IMR-90 (cell line): ENCODE results near the gene ARHGAP10. TPM values are rescaled to one million over a fixed set of nuclear protein-coding genes. Genes with fewer than 3 reads are reported as not detected.

Source experiments
- ATAC-seq: fragments of 200-7000 bp; cut with Tn5 transposase; 2 replicates; pipeline ENCODE4 v1.9.1; 2020; ENCODE audit warnings: low read depth, mild to moderate bottlenecking, moderate library complexity
- BruUV-seq: library from RNA; stranded (reverse); fragments of 400-500 nt; replicated peaks from 2 replicates; lab custom pipeline; 2021; lab: Mats Ljungman, UMichigan
- CTCF ChIA-PET: fragments of 300-600 bp; formaldehyde crosslinking; extraction: SDS; loops from one replicate; lab custom pipeline; 2021; ENCODE audit warnings: antibody characterized with exemption; lab: Yijun Ruan, JAX
- POLR2A ChIA-PET: fragments of 300-600 bp; sonication (Branson Sonifier 250); formaldehyde crosslinking; loops from one replicate; lab custom pipeline; 2022; ENCODE audit warnings: antibody characterized with exemption; ENCODE audit not compliant: unreplicated experiment; lab: Charles Lee
- DNase-seq: peaks from one replicate; pipeline ENCODE4 v3.0.0; 2013
- H2AFZ ChIP-seq: replicated peaks from 2 replicates; pipeline ENCODE3; 2013; ENCODE audit warnings: low read length, mild to moderate bottlenecking; ENCODE audit not compliant: poor library complexity
- H2AK5ac ChIP-seq: 2 replicates; pipeline ENCODE4 v1.6.1; 2013; ENCODE audit warnings: low read depth, low read length, inconsistent platforms
- H2AK9ac ChIP-seq: replicated peaks from 2 replicates; pipeline ENCODE3; 2013; ENCODE audit warnings: mild to moderate bottlenecking, low read depth, low read length, moderate library complexity; ENCODE audit not compliant: poor library complexity
- H2BK120ac ChIP-seq: 2 replicates; pipeline ENCODE4 v1.6.1; 2013; ENCODE audit warnings: low read depth, low read length, inconsistent platforms
- H2BK15ac ChIP-seq: 3 replicates; pipeline ENCODE4 v1.6.1; 2013; ENCODE audit warnings: low read depth, low read length, inconsistent platforms
- H2BK20ac ChIP-seq: 2 replicates; pipeline ENCODE4 v1.6.1; 2013; ENCODE audit warnings: low read depth, mild to moderate bottlenecking, inconsistent platforms, low read length, moderate library complexity
- H2BK5ac ChIP-seq: 2 replicates; pipeline ENCODE4 v1.6.1; 2013; ENCODE audit warnings: mild to moderate bottlenecking, low read depth, low read length, inconsistent platforms; ENCODE audit not compliant: poor library complexity, severe bottlenecking
- H3K14ac ChIP-seq: replicated peaks from 2 replicates; pipeline ENCODE4 v1.6.1; 2013; ENCODE audit warnings: low read depth, low read length, inconsistent platforms
- H3K18ac ChIP-seq: 2 replicates; pipeline ENCODE4 v1.6.1; 2013; ENCODE audit warnings: low read depth, low read length, control low read depth
- H3K23ac ChIP-seq: 2 replicates; pipeline ENCODE4 v1.6.1; 2013; ENCODE audit warnings: low read depth, low read length, inconsistent platforms
- H3K27ac ChIP-seq: 2 replicates; pipeline ENCODE4 v1.5.1; 2013; ENCODE audit warnings: mild to moderate bottlenecking, control low read depth, low read length; ENCODE audit not compliant: insufficient read depth
- H3K27me3 ChIP-seq: 2 replicates; pipeline ENCODE4 v1.6.1; 2013; ENCODE audit warnings: low read length; ENCODE audit not compliant: control insufficient read depth, insufficient read depth
- H3K36me3 ChIP-seq: 2 replicates; pipeline ENCODE4 v1.6.1; 2013; ENCODE audit warnings: low read length, mixed read lengths; ENCODE audit not compliant: control insufficient read depth, insufficient read depth
- H3K4ac ChIP-seq: 2 replicates; pipeline ENCODE4 v1.6.1; 2013; ENCODE audit warnings: low read depth, low read length, inconsistent platforms
- H3K4me1 ChIP-seq: 2 replicates; pipeline ENCODE4 v1.6.1; 2013; ENCODE audit warnings: low read length, mixed read lengths; ENCODE audit not compliant: control insufficient read depth, insufficient read depth
- H3K4me2 ChIP-seq: 2 replicates; pipeline ENCODE4 v1.6.1; 2013; ENCODE audit warnings: low read depth, mild to moderate bottlenecking, control low read depth, low read length, moderate library complexity
- H3K4me3 ChIP-seq: 2 replicates; pipeline ENCODE4 v1.5.1; 2013; ENCODE audit warnings: low read depth, mild to moderate bottlenecking, control low read depth, low read length, moderate library complexity; ENCODE audit not compliant: insufficient read depth
- H3K56ac ChIP-seq: 2 replicates; pipeline ENCODE4 v1.6.1; 2013; ENCODE audit warnings: low read length, inconsistent platforms; ENCODE audit not compliant: insufficient read depth; ENCODE audit errors: extremely low read depth
- H3K79me1 ChIP-seq, 2 experiments: 2 replicates each; pipeline ENCODE4 v1.6.1; 2013; ENCODE audit warnings: low read length in 2 of 2, inconsistent platforms in 1 of 2, low read depth in 1 of 2
- H3K9ac ChIP-seq: 2 replicates; pipeline ENCODE4 v1.6.1; 2013; ENCODE audit warnings: low read depth, low read length, control low read depth
- H3K9me1 ChIP-seq: 2 replicates; pipeline ENCODE4 v1.6.1; 2013; ENCODE audit warnings: low read length, inconsistent platforms; ENCODE audit not compliant: insufficient read depth
- H3K9me3 ChIP-seq: 2 replicates; pipeline ENCODE4 v1.6.1; 2013; ENCODE audit warnings: low read length; ENCODE audit not compliant: control insufficient read depth, insufficient read depth
- H4K20me1 ChIP-seq: 2 replicates; pipeline ENCODE4 v1.6.1; 2013; ENCODE audit warnings: low read length, inconsistent platforms; ENCODE audit not compliant: insufficient read depth
- H4K5ac ChIP-seq: 2 replicates; pipeline ENCODE4 v1.6.1; 2013; ENCODE audit warnings: mild to moderate bottlenecking, low read depth, low read length, control low read depth
- H4K8ac ChIP-seq, 2 experiments: 2 replicates each; pipeline ENCODE4 v1.6.1; 2013; ENCODE audit warnings: low read depth in 2 of 2, low read length in 2 of 2, control low read depth in 1 of 2, inconsistent platforms in 1 of 2
- H4K91ac ChIP-seq: 2 replicates; pipeline ENCODE4 v1.6.1; 2013; ENCODE audit warnings: low read depth, low read length, inconsistent platforms; ENCODE audit not compliant: insufficient read depth
- BHLHE40 ChIP-seq: fragments of 150-350 bp; IDR thresholded peaks from 2 replicates; pipeline ENCODE4 v1.6.1; 2016; ENCODE audit warnings: mild to moderate bottlenecking, low read depth, low read length
- CEBPB ChIP-seq: IDR thresholded peaks from 2 replicates; pipeline ENCODE4 v1.6.1; 2012; ENCODE audit warnings: low read depth, low read length, improper control_type of control experiment
- CHD1 ChIP-seq: IDR thresholded peaks from 2 replicates; pipeline ENCODE4 v1.6.1; 2012; ENCODE audit warnings: low read depth, low read length, improper control_type of control experiment
- CTCF ChIP-seq: conservative IDR thresholded peaks from 2 replicates; pipeline ENCODE4 v1.5.1; 2012; ENCODE audit warnings: mild to moderate bottlenecking, low read depth, low read length, improper control_type of control experiment
- ELK1 ChIP-seq: fragments of 150-350 bp; IDR thresholded peaks from 2 replicates; pipeline ENCODE4 v1.6.1; 2016; ENCODE audit warnings: low read depth, mild to moderate bottlenecking, low read length, moderate library complexity, borderline replicate concordance
- FOS ChIP-seq: fragments of 150-350 bp; IDR thresholded peaks from 2 replicates; pipeline ENCODE4 v1.6.1; 2016; ENCODE audit warnings: low read depth, low read length
- MAFK ChIP-seq: IDR thresholded peaks from 2 replicates; pipeline ENCODE4 v1.6.1; 2012; ENCODE audit warnings: low read depth, low read length, improper control_type of control experiment
- MAZ ChIP-seq: IDR thresholded peaks from 2 replicates; pipeline ENCODE4 v1.6.1; 2012; ENCODE audit warnings: low read depth, mild to moderate bottlenecking, low read length, improper control_type of control experiment, moderate library complexity, borderline replicate concordance
- MXI1 ChIP-seq: IDR thresholded peaks from 2 replicates; pipeline ENCODE4 v1.6.1; 2012; ENCODE audit warnings: low read depth, mild to moderate bottlenecking, low read length, moderate library complexity, borderline replicate concordance
- NFE2L2 ChIP-seq: fragments of 150-350 bp; IDR thresholded peaks from 2 replicates; pipeline ENCODE4 v1.6.1; 2016; ENCODE audit warnings: low read depth, mild to moderate bottlenecking, low read length
- POLR2A ChIP-seq: IDR thresholded peaks from 2 replicates; pipeline ENCODE4 v1.6.1; 2012; ENCODE audit warnings: mild to moderate bottlenecking, low read depth, low read length
- RAD21 ChIP-seq: IDR thresholded peaks from 2 replicates; pipeline ENCODE4 v1.6.1; 2012; ENCODE audit warnings: low read length, improper control_type of control experiment
- RFX5 ChIP-seq: IDR thresholded peaks from 2 replicates; pipeline ENCODE4 v1.8.0; 2012; ENCODE audit warnings: low read depth, mild to moderate bottlenecking, low read length, moderate library complexity
- SMC3 ChIP-seq: fragments of 150-350 bp; IDR thresholded peaks from 2 replicates; pipeline ENCODE4 v1.6.1; 2016; ENCODE audit warnings: low read depth, mild to moderate bottlenecking, antibody characterized with exemption, low read length, moderate library complexity
- USF2 ChIP-seq: fragments of 150-350 bp; IDR thresholded peaks from 2 replicates; pipeline ENCODE4 v1.6.1; 2017; ENCODE audit warnings: mild to moderate bottlenecking, antibody characterized with exemption, low read length, low read depth
- WGBS, 2 experiments: methylation state at CpG; one replicate each; pipeline versions ENCODE4 v1.1.5 to v1.1.7; 2013; ENCODE audit warnings: missing lambda C conversion rate in 2 of 2; ENCODE audit not compliant: insufficient read length in 1 of 2; ENCODE audit errors: extremely low coverage in 2 of 2; 5-methylcytosine and 5-hydroxymethylcytosine counted together
- dilution Hi-C: fragments of 300-500 bp; cut with HindIII; formaldehyde crosslinking; loops from one replicate; pipeline ENCODE4 v1.14.3; 2018; ENCODE audit warnings: low sequenced_read_pairs; ENCODE audit not compliant: unreplicated experiment
- in situ Hi-C: fragments of 300-500 bp; cut with MboI; formaldehyde crosslinking; loops from 3 replicates; pipeline ENCODE4 v1.14.3; 2019; ENCODE audit warnings: low sequenced_read_pairs, inconsistent platforms, mixed read lengths
- intact Hi-C: fragments of 100-400 bp; cut with micrococcal nuclease; formaldehyde crosslinking; loops from 2 replicates; pipeline ENCODE4 v1.10.0; 2022
- polyA plus RNA-seq, 3 experiments: library from polyadenylated mRNA; depleted of rRNA; stranded (reverse); fragments of >200 nt; gene quantifications; 2 replicates each; pipeline ENCODE4 v1.2.3, GENCODE V29; 2012; ENCODE audit warnings: low replicate concordance in 1 of 3
- total RNA-seq: library from RNA; depleted of rRNA; stranded (reverse); fragments of >200 nt; gene quantifications from 2 replicates; pipeline ENCODE4 v1.2.3, GENCODE V29; 2012

Gene ARHGAP10
- total and polyA plus RNA-seq, 2 of the 4 experiments (the other 2 are of a cell fraction), result 27.1 to 29.4 TPM

GRCh38 chr4:148110169-148110568, 378.3 kb downstream of the ARHGAP10 start:
- no CpG with 5 or more reads among the region's 3 CpGs for WGBS, 2 experiments
- H2BK120ac ChIP-seq, result no peak overlapping the region
- no peak overlapping the region for H2AFZ ChIP-seq
- no peak overlapping the region for H2BK15ac ChIP-seq
- H3K23ac ChIP-seq, result no peak overlapping the region
- dilution Hi-C loops (no loop called here), in situ Hi-C loops (no loop called here), intact Hi-C loops (no loop called here)
- POLR2A ChIA-PET, result no interaction called here
- H3K4me2 ChIP-seq, result no peak overlapping the region
- no peaks in the 10 kb centered on the region for H3K27me3 ChIP-seq
- no peaks in the 10 kb centered on the region for H3K4me1 ChIP-seq
- no peak overlapping the region for H4K8ac ChIP-seq
- H3K56ac ChIP-seq, result no peak overlapping the region
- no peaks in the 10 kb centered on the region for H4K20me1 ChIP-seq
- H3K9ac ChIP-seq, result no peak overlapping the region
- H2AK9ac ChIP-seq, result no peak overlapping the region
- H4K5ac ChIP-seq, result no peak overlapping the region
- no peak for ATAC-seq
- TF ChIP-seq RFX5, result no peak
- TF ChIP-seq MAZ, result no peak
- TF ChIP-seq RAD21, result no peak
- TF ChIP-seq POLR2A, result no peak
- no peak for TF ChIP-seq SMC3
- no peak for TF ChIP-seq NFE2L2
- TF ChIP-seq CEBPB, result no peak
- TF ChIP-seq BHLHE40, result no peak
- TF ChIP-seq ELK1, result no peak
- no peak for TF ChIP-seq MAFK
- no peak for TF ChIP-seq CTCF
- no peak for TF ChIP-seq MXI1
- TF ChIP-seq USF2, result no peak
- no peak for TF ChIP-seq FOS
- TF ChIP-seq CHD1, result no peak
- no peak overlapping the region for H2BK20ac ChIP-seq
- no peak for DNase-seq
- H3K9me3 ChIP-seq, result no peaks in the 10 kb centered on the region
- H3K4ac ChIP-seq, result no peak overlapping the region
- no peak overlapping the region for H2AK5ac ChIP-seq
- no peak overlapping the region for H3K4me3 ChIP-seq
- CTCF ChIA-PET, result no interaction called here
- H3K9me1 ChIP-seq, result no peaks in the 10 kb centered on the region
- no peak overlapping the region for H3K27ac ChIP-seq
- H2BK5ac ChIP-seq, result no peak overlapping the region
- no peaks in the 10 kb centered on the region for H3K36me3 ChIP-seq
- H3K18ac ChIP-seq, result no peak overlapping the region
- H3K14ac ChIP-seq, result no peak overlapping the region
- H3K79me1 ChIP-seq, result no peaks in the 10 kb centered on the region
- H4K91ac ChIP-seq, result no peak overlapping the region
- no TSS peak for BruUV-seq
